HepG2 (cell line): Measurements from ENCODE around the gene AUTS2. TPM values are rescaled to one million over a fixed set of nuclear protein-coding genes. Genes with fewer than 3 reads are reported as not detected.

ENCODE experiments used
- ATAC-seq: fragments of 200-7000 bp; cut with Tn5 transposase; 3 replicates; pipeline ENCODE4 v1.9.1; 2020; ENCODE audit warnings: mild to moderate bottlenecking, moderate library complexity
- BruUV-seq: library from RNA; stranded (reverse); fragments of 400-500 nt; replicated peaks from 2 replicates; lab custom pipeline; 2021; lab: Mats Ljungman, UMichigan
- CTCF ChIA-PET: fragments of 300-600 bp; formaldehyde crosslinking; extraction: SDS; loops from one replicate; lab custom pipeline; 2021; ENCODE audit warnings: low total read pairs, inconsistent platforms, low intra/inter-chr PET ratio; lab: Yijun Ruan, JAX
- POLR2A ChIA-PET: fragments of 350-600 bp; sonication (Branson Sonifier 250); formaldehyde crosslinking; loops from one replicate; lab custom pipeline; 2020; ENCODE audit warnings: antibody characterized with exemption, inconsistent platforms; lab: Yijun Ruan, JAX
- DNase-seq: peaks from one replicate; pipeline ENCODE4 v3.0.0-alpha.2; 2015; ENCODE audit warnings: low spot score
- FAIRE-seq: peaks from 3 replicates; lab custom pipeline; 2011; peaks lifted over from hg19 to GRCh38; lab: Jason Lieb, UNC
- H2AFZ ChIP-seq: one replicate; pipeline ENCODE4 v1.6.1; 2011; ENCODE audit warnings: low read length, inconsistent platforms
- H3K27ac ChIP-seq: fragments of 300-600 bp; 3 replicates; pipeline ENCODE4 v1.8.0; 2011; ENCODE audit warnings: mixed run types, mild to moderate bottlenecking, mixed read lengths, low read length, inconsistent platforms; ENCODE audit not compliant: insufficient read depth; ENCODE audit errors: extremely low read length
- H3K27me3 ChIP-seq, 2 experiments: fragments of 200-600 bp in 1 of 2; 2 replicates in 1 of 2; 3 replicates in 1 of 2; pipeline versions ENCODE4 v1.6.0 to v1.8.0; 2011; ENCODE audit warnings: low read length in 2 of 2, mild to moderate bottlenecking in 2 of 2, moderate library complexity in 2 of 2, inconsistent platforms in 1 of 2; ENCODE audit not compliant: insufficient read depth in 2 of 2, control insufficient read depth in 1 of 2
- H3K36me3 ChIP-seq, 2 experiments: fragments of 200-600 bp in 1 of 2; replicated peaks in 1 of 2; 2 replicates in 1 of 2; 3 replicates in 1 of 2; pipeline versions ENCODE4 v1.5.1 to v1.8.0; 2011; ENCODE audit warnings: low read length in 2 of 2, inconsistent platforms in 1 of 2; ENCODE audit not compliant: insufficient read depth in 2 of 2, control insufficient read depth in 1 of 2
- H3K4me1 ChIP-seq: 2 replicates; pipeline ENCODE4 v1.5.1; 2012; ENCODE audit warnings: low read length, inconsistent platforms; ENCODE audit not compliant: insufficient read depth
- H3K4me2 ChIP-seq: 2 replicates; pipeline ENCODE4 v1.6.0; 2011; ENCODE audit warnings: low read depth, low read length, inconsistent platforms
- H3K4me3 ChIP-seq, 3 experiments: fragments of 200-600 bp in 1 of 3; sonication (generic), shearing (Covaris generic) in 1 of 3; replicated peaks in 1 of 3; 2 replicates each; pipeline ENCODE4 v1.5.1; 2011 to 2016; ENCODE audit warnings: low read length in 3 of 3, inconsistent platforms in 2 of 3, low read depth in 2 of 3, mild to moderate bottlenecking in 2 of 3, control low read depth in 1 of 3, mixed read lengths in 1 of 3; ENCODE audit not compliant: insufficient read depth in 1 of 3
- H3K79me2 ChIP-seq: one replicate; pipeline ENCODE4 v1.6.1; 2011; ENCODE audit warnings: low read length, inconsistent platforms; ENCODE audit not compliant: insufficient read depth
- H3K9ac ChIP-seq: 2 replicates; pipeline ENCODE4 v1.6.0; 2011; ENCODE audit warnings: mild to moderate bottlenecking, low read depth, low read length, inconsistent platforms; ENCODE audit not compliant: insufficient read depth
- H3K9me3 ChIP-seq: 2 replicates; pipeline ENCODE4 v1.5.1; 2012; ENCODE audit warnings: mild to moderate bottlenecking, low read length
- H4K20me1 ChIP-seq: 2 replicates; pipeline ENCODE4 v1.6.0; 2011; ENCODE audit warnings: inconsistent platforms, mild to moderate bottlenecking, low read length, moderate library complexity; ENCODE audit not compliant: insufficient read depth
- AGO2 ChIP-seq: fragments of 200-400 bp; formaldehyde crosslinking; optimal IDR thresholded peaks from 2 replicates; pipeline ENCODE3; 2017; ENCODE audit warnings: mild to moderate bottlenecking, low read depth, low read length, moderate library complexity
- CHD2 ChIP-seq: IDR thresholded peaks from 2 replicates; pipeline ENCODE4 v1.6.1; 2011; ENCODE audit warnings: low read depth, low read length, improper control_type of control experiment
- EHMT2 ChIP-seq: fragments of 200-600 bp; sonication (generic); IDR thresholded peaks from 2 replicates; pipeline ENCODE4 v1.7.0; 2017; ENCODE audit warnings: antibody characterized with exemption, low read depth, low read length, borderline replicate concordance
- ESRRA ChIP-seq: sonication (generic); formaldehyde crosslinking; IDR thresholded peaks from 2 replicates; pipeline ENCODE4 v1.5.1; 2020; ENCODE audit warnings: mild to moderate bottlenecking, low read depth, missing genetic modification reagents
- HOXA7 ChIP-seq: sonication (generic); formaldehyde crosslinking; IDR thresholded peaks from 2 replicates; pipeline ENCODE4 v1.8.1; 2022; ENCODE audit warnings: mild to moderate bottlenecking, missing genetic modification reagents, moderate library complexity
- MBNL3 ChIP-seq: fragments of 250-450 bp; sonication (Bioruptor Pico); conservative IDR thresholded peaks from 2 replicates; pipeline ENCODE4 v1.8.0; 2022; ENCODE audit warnings: mild to moderate bottlenecking, inconsistent platforms
- NCOA5 ChIP-seq: sonication (generic); formaldehyde crosslinking; IDR thresholded peaks from 2 replicates; pipeline ENCODE4 v1.4.0; 2020; ENCODE audit warnings: missing genetic modification reagents
- PTBP1 ChIP-seq: fragments of 200-400 bp; formaldehyde crosslinking; IDR thresholded peaks from 2 replicates; pipeline ENCODE4 v1.6.1; 2018; ENCODE audit warnings: low read length, low read depth; ENCODE audit not compliant: poor library complexity, severe bottlenecking
- WGBS: methylation state at CpG from one replicate; pipeline ENCODE4 v1.1.6; 2017; ENCODE audit warnings: low lambda C conversion rate; 5-methylcytosine and 5-hydroxymethylcytosine counted together
- in situ Hi-C: cut with HindIII; loops from 2 replicates; pipeline ENCODE4 v1.10.0; 2017; ENCODE audit warnings: low pct_unique_long_range_greater_than_20kb; ENCODE audit not compliant: extremely low pct_ligation_motif_present
- intact Hi-C: fragments of 100-400 bp; cut with micrococcal nuclease; formaldehyde crosslinking; loops from one replicate; pipeline ENCODE4 v1.10.0; 2022; ENCODE audit not compliant: unreplicated experiment
- polyA plus RNA-seq, 8 experiments: library from polyadenylated mRNA; depleted of rRNA in 3 of 8; stranded (reverse) in 7 of 8; unstranded in 1 of 8; fragments of >200 nt; fragmentation: Illumina TruSeq in 4 of 8; extraction: Trizol in 4 of 8; gene quantifications; 2 replicates each; pipeline versions ENCODE4 v1.2.1 to v1.2.3, GENCODE V29; 2011 to 2016; ENCODE audit warnings: low read depth in 4 of 8, missing spikeins in 1 of 8, mixed read lengths in 1 of 8; ENCODE audit not compliant: insufficient read depth in 1 of 8
- total RNA-seq, 5 experiments: library from RNA; depleted of rRNA; stranded (reverse); fragments of >200 nt; fragmentation: Illumina TruSeq; extraction: Trizol; gene quantifications; 2 replicates each; pipeline ENCODE4 v1.2.3, GENCODE V29; 2016; ENCODE audit warnings: low read depth in 1 of 5
- TF ChIP-seq, protein P1 (sequence below): IDR thresholded peaks from 2 replicates; pipeline ENCODE4 v1.6.1; 2016; ENCODE audit warnings: low read depth, missing genetic modification reagents, missing compliant biosample characterization
- TF ChIP-seq, protein P2 (sequence below): sonication (generic); formaldehyde crosslinking; conservative IDR thresholded peaks from 2 replicates; pipeline ENCODE4 v1.4.0; 2020; ENCODE audit warnings: mild to moderate bottlenecking, missing genetic modification reagents, moderate library complexity

The AUTS2 gene
- total and polyA plus RNA-seq, 2 of the 13 experiments (the other 11 are each of a cell fraction or from before 2014, with no cell fraction given) = 0.38 TPM; not detected in 1

DNA sequence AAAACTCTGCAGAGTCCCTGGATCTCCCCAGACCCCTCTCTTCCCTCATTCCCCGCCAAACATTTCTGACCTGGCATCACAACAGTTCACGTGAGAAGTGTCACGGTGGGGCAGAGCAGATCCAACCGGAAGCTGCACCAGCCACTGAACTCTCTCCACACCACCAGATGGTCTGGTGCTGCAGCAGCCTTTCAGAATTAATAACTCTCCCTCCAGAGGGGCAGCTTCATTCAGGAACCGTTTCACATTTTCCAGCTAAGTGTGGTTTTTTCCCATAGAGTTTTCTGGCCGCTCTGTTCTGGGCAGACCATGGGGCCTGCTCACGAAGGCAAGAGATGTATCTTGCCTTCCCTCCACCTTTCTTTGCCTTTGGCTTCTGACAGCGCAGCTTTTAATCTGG, 1047.0 kb downstream of the AUTS2 start:
- in situ Hi-C loops = no loop called here
- no peaks in the 10 kb centered on the region for H3K79me2 ChIP-seq
- no peak overlapping the region for H3K4me3 ChIP-seq
- no peak overlapping the region for H3K4me2 ChIP-seq
- H3K36me3 ChIP-seq = no peaks in the 10 kb centered on the region
- H4K20me1 ChIP-seq = no peaks in the 10 kb centered on the region
- DNase-seq (no peak), ATAC-seq (no peak), FAIRE-seq (no peak)
- no peak overlapping the region for H3K27ac ChIP-seq
- CTCF ChIA-PET = no interaction called here
- no peaks in the 10 kb centered on the region for H3K4me1 ChIP-seq
- H3K9me3 ChIP-seq = peaks cover 8% of the 10 kb centered on the region; the same call in 1 of the 2 replicates
- POLR2A ChIA-PET = no interaction called here
- no peak overlapping the region for H2AFZ ChIP-seq
- intact Hi-C loops = no loop called here
- no TSS peak for BruUV-seq
- H3K27me3 ChIP-seq = no peaks in the 10 kb centered on the region; a peak in 1 of 5 replicates
- no peak for TF ChIP-seq ESRRA (CRISPR knock-in tag)
- TF ChIP-seq NCOA5 = no peak
- no peak for TF ChIP-seq CHD2
- no peak for TF ChIP-seq MBNL3 (CRISPR knock-in tag)
- no peak for TF ChIP-seq HOXA7 (CRISPR knock-in tag)
- TF ChIP-seq, protein P1, sequence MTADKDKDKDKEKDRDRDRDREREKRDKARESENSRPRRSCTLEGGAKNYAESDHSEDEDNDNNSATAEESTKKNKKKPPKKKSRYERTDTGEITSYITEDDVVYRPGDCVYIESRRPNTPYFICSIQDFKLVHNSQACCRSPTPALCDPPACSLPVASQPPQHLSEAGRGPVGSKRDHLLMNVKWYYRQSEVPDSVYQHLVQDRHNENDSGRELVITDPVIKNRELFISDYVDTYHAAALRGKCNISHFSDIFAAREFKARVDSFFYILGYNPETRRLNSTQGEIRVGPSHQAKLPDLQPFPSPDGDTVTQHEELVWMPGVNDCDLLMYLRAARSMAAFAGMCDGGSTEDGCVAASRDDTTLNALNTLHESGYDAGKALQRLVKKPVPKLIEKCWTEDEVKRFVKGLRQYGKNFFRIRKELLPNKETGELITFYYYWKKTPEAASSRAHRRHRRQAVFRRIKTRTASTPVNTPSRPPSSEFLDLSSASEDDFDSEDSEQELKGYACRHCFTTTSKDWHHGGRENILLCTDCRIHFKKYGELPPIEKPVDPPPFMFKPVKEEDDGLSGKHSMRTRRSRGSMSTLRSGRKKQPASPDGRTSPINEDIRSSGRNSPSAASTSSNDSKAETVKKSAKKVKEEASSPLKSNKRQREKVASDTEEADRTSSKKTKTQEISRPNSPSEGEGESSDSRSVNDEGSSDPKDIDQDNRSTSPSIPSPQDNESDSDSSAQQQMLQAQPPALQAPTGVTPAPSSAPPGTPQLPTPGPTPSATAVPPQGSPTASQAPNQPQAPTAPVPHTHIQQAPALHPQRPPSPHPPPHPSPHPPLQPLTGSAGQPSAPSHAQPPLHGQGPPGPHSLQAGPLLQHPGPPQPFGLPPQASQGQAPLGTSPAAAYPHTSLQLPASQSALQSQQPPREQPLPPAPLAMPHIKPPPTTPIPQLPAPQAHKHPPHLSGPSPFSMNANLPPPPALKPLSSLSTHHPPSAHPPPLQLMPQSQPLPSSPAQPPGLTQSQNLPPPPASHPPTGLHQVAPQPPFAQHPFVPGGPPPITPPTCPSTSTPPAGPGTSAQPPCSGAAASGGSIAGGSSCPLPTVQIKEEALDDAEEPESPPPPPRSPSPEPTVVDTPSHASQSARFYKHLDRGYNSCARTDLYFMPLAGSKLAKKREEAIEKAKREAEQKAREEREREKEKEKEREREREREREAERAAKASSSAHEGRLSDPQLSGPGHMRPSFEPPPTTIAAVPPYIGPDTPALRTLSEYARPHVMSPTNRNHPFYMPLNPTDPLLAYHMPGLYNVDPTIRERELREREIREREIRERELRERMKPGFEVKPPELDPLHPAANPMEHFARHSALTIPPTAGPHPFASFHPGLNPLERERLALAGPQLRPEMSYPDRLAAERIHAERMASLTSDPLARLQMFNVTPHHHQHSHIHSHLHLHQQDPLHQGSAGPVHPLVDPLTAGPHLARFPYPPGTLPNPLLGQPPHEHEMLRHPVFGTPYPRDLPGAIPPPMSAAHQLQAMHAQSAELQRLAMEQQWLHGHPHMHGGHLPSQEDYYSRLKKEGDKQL (CRISPR knock-in tag) = no peak
- TF ChIP-seq AGO2 = no peak
- no peak for TF ChIP-seq PTBP1
- TF ChIP-seq, protein P2, sequence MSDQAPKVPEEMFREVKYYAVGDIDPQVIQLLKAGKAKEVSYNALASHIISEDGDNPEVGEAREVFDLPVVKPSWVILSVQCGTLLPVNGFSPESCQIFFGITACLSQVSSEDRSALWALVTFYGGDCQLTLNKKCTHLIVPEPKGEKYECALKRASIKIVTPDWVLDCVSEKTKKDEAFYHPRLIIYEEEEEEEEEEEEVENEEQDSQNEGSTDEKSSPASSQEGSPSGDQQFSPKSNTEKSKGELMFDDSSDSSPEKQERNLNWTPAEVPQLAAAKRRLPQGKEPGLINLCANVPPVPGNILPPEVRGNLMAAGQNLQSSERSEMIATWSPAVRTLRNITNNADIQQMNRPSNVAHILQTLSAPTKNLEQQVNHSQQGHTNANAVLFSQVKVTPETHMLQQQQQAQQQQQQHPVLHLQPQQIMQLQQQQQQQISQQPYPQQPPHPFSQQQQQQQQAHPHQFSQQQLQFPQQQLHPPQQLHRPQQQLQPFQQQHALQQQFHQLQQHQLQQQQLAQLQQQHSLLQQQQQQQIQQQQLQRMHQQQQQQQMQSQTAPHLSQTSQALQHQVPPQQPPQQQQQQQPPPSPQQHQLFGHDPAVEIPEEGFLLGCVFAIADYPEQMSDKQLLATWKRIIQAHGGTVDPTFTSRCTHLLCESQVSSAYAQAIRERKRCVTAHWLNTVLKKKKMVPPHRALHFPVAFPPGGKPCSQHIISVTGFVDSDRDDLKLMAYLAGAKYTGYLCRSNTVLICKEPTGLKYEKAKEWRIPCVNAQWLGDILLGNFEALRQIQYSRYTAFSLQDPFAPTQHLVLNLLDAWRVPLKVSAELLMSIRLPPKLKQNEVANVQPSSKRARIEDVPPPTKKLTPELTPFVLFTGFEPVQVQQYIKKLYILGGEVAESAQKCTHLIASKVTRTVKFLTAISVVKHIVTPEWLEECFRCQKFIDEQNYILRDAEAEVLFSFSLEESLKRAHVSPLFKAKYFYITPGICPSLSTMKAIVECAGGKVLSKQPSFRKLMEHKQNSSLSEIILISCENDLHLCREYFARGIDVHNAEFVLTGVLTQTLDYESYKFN (CRISPR knock-in tag) = no peak
- TF ChIP-seq EHMT2 = no peak
- H3K9ac ChIP-seq = no peak overlapping the region
- 49% methylated on average over 8 of the region's 8 CpGs for WGBS
